Globus pallidus (tissue), 1 donor: ENCODE results near the gene OPHN1.

Source experiments
- DNase-seq: peaks from one replicate; pipeline ENCODE4 v3.0.0-alpha.2; 2015; ENCODE audit warnings: low spot score

The OPHN1 gene

GRCh38 chrX:68061206-68061535 is 372.1 kb downstream of the OPHN1 start:
- no peak for DNase-seq

- no peak for DNase-seq
Measured at GRCh38 chrX:68060506-68061205, 372.6 kb downstream of the OPHN1 start.

GRCh38 chrX:68059469-68059868 is 373.8 kb downstream of the OPHN1 start:
- DNase-seq: no peak

- no peak for DNase-seq
Measured at GRCh38 chrX:68049466-68049865, 383.8 kb downstream of the OPHN1 start.

GRCh38 chrX:68048774-68049173 is 384.5 kb downstream of the OPHN1 start:
- no peak for DNase-seq

GRCh38 chrX:68045008-68045577 is 388.2 kb downstream of the OPHN1 start:
- no peak for DNase-seq

- no peak for DNase-seq
Measured at GRCh38 chrX:68043713-68044438, 389.4 kb downstream of the OPHN1 start.

GRCh38 chrX:68041110-68041509 is 392.2 kb downstream of the OPHN1 start:
- DNase-seq: no peak

GRCh38 chrX:68018248-68019203 is 414.8 kb downstream of the OPHN1 start:
- no peak for DNase-seq

GRCh38 chrX:67998540-67998939 is 434.8 kb downstream of the OPHN1 start:
- no peak for DNase-seq
